LNCAP (cell line): ENCODE data around the gene HNRNPM.

Experiments
- CTCF ChIP-seq: fragments of 450-650 bp; IDR thresholded peaks from 2 replicates; pipeline ENCODE4 v1.5.1; 2017; ENCODE audit warnings: mild to moderate bottlenecking

Gene HNRNPM

GRCh38 chr19:8513036-8513686 is 68.4 kb downstream of the HNRNPM start:
- no peak for TF ChIP-seq CTCF

GRCh38 chr19:8513687-8514504 is 69.1 kb downstream of the HNRNPM start, which contains the start of gene ZNF414:
Gene ZNF414 (minus strand): TSS chr19:8514167. CDS start chr19:8514046, 121 bp downstream.
- no peak for TF ChIP-seq CTCF

GRCh38 chr19:8515317-8515716 is 70.5 kb downstream of the HNRNPM start:
- no peak for TF ChIP-seq CTCF

- no peak for TF ChIP-seq CTCF
These were observed 73.0 kb downstream of the HNRNPM start for GRCh38 chr19:8517551-8518442.

GRCh38 chr19:8518536-8518935 is 73.8 kb downstream of the HNRNPM start:
- no peak for TF ChIP-seq CTCF

- no peak for TF ChIP-seq CTCF
These were observed 74.6 kb downstream of the HNRNPM start for GRCh38 chr19:8519388-8519787.

GRCh38 chr19:8525401-8525684 is 80.6 kb downstream of the HNRNPM start:
- no peak for TF ChIP-seq CTCF
